Mucosa of descending colon (tissue), 3 donors: ENCODE results near the gene PDLIM1. TPM values are rescaled to one million over a fixed set of nuclear protein-coding genes. Genes with fewer than 3 reads are reported as not detected.

ENCODE experiments used
- ATAC-seq: fragments of 200-7000 bp; cut with Tn5 transposase; one replicate; pipeline ENCODE4 v1.9.1; 2020; ENCODE audit warnings: mild to moderate bottlenecking, moderate library complexity
- DNase-seq, 3 donors: peaks; one replicate each; pipeline ENCODE4 v3.0.0-alpha.2; 2020
- H3K36me3 ChIP-seq: fragments of 200-600 bp; one replicate; pipeline ENCODE4 v1.8.0; 2021; ENCODE audit warnings: low read depth, mild to moderate bottlenecking
- H3K4me1 ChIP-seq: fragments of 200-600 bp; one replicate; pipeline ENCODE4 v1.8.0; 2021; ENCODE audit warnings: low read depth, mild to moderate bottlenecking
- H3K4me3 ChIP-seq: fragments of 200-600 bp; one replicate; pipeline ENCODE4 v1.8.0; 2021; ENCODE audit warnings: mild to moderate bottlenecking
- H3K9me3 ChIP-seq: fragments of 200-600 bp; one replicate; pipeline ENCODE4 v1.8.0; 2021; ENCODE audit warnings: mild to moderate bottlenecking
- CTCF ChIP-seq: fragments of 200-600 bp; IDR thresholded peaks from one replicate; pipeline ENCODE4 v1.8.0; 2022; ENCODE audit warnings: antibody characterized with exemption, mild to moderate bottlenecking
- intact Hi-C, 2 donors: fragments of 100-400 bp; cut with DNase I in 1 of 2; cut with micrococcal nuclease in 1 of 2; formaldehyde crosslinking; loops; one replicate each; pipeline versions ENCODE4 v1.11.0 to v1.11.1; 2022; cut with DNase I, micrococcal nuclease
- total RNA-seq, 3 donors: library from RNA; stranded (reverse); fragmentation: NEBNext Ultra II Directional in 2 of 3; extraction: Animal tissue kit (Norgen Biotek cat#: 25700) in 2 of 3; gene quantifications; one replicate each; pipeline versions ENCODE4 v1.2.1 to v1.2.4, GENCODE V29; 2021 to 2023
- donor health status: DM: no; HTN: no; CAD: no; lungs with moderate emphysema.
- donor health status: DM: no; HTN: no; CAD: no.
- donor health status: DM: no; HTN: yes; CAD: no.

Gene PDLIM1
- total RNA-seq, 3 donors from 2014 or later = 177 to 434 (median 373) TPM

- TF ChIP-seq CTCF = no peak
- Histone ChIP-seq H3K4me1 (peaks cover 4% of the 10 kb centered on the region), H3K4me3 (no peak overlapping the region), H3K9me3 (no peaks in the 10 kb centered on the region), H3K36me3 (no peaks in the 10 kb centered on the region)
- no peak for DNase-seq
- ATAC-seq = peak; percentile 24
- intact Hi-C loops = loop anchor here in 1 of 2 donors (10.0 kb wide), 1 partner anchor 87 kb away; no protein-coding TSS in a partner anchor
These were observed 43.5 kb downstream of the PDLIM1 start for GRCh38 chr10:95247200-95247880.

- DNase-seq (peak in 2 of 3 donors; percentile 61 to 96), ATAC-seq (peak; percentile 58)
- Histone ChIP-seq H3K36me3 (no peaks in the 10 kb centered on the region), H3K4me3 (no peak overlapping the region), H3K9me3 (no peaks in the 10 kb centered on the region), H3K4me1 (peaks cover 4% of the 10 kb centered on the region)
- TF ChIP-seq CTCF = peak; percentile 48
- intact Hi-C loops = loop anchor here in 1 of 2 donors (10.0 kb wide), 1 partner anchor 88 kb away; no protein-coding TSS in a partner anchor
These were observed 44.2 kb downstream of the PDLIM1 start for GRCh38 chr10:95246582-95247051.

GRCh38 chr10:95245425-95246055 is 45.3 kb downstream of the PDLIM1 start:
- no peak overlapping the region for H3K4me3 ChIP-seq
- H3K9me3 ChIP-seq = no peaks in the 10 kb centered on the region
- TF ChIP-seq CTCF = no peak
- DNase-seq (no peak), ATAC-seq (no peak)
- H3K4me1 ChIP-seq = peaks cover 6% of the 10 kb centered on the region
- intact Hi-C loops = loop anchor here in 1 of 2 donors (10.0 kb wide), 1 partner anchor 89 kb away; no protein-coding TSS in a partner anchor
- no peaks in the 10 kb centered on the region for H3K36me3 ChIP-seq

GRCh38 chr10:95244152-95244551 is 46.7 kb downstream of the PDLIM1 start:
- ATAC-seq (peak; percentile 61), DNase-seq (no peak)
- TF ChIP-seq CTCF = no peak
- H3K36me3 ChIP-seq = no peaks in the 10 kb centered on the region
- H3K4me1 ChIP-seq = peaks cover 6% of the 10 kb centered on the region
- no peaks in the 10 kb centered on the region for H3K9me3 ChIP-seq
- intact Hi-C loops = loop anchor here (5.0 to 10.0 kb wide), 2 partner anchors 91 to 118 kb away; no protein-coding TSS in a partner anchor
- H3K4me3 ChIP-seq = no peak overlapping the region

GRCh38 chr10:95243318-95243617 is 47.5 kb downstream of the PDLIM1 start:
- H3K4me3 ChIP-seq = no peak overlapping the region
- TF ChIP-seq CTCF = no peak
- intact Hi-C loops = loop anchor here (5.0 to 10.0 kb wide), 2 partner anchors 92 to 119 kb away; no protein-coding TSS in a partner anchor
- H3K4me1 ChIP-seq = peaks cover 6% of the 10 kb centered on the region
- H3K9me3 ChIP-seq = no peaks in the 10 kb centered on the region
- ATAC-seq = no peak
- no peak for DNase-seq
- no peaks in the 10 kb centered on the region for H3K36me3 ChIP-seq
